BE2C (cell line): ENCODE measurements around the gene MPPED1.

ENCODE experiments used
- DNase-seq: peaks from one replicate; pipeline ENCODE4 v3.0.0-alpha.2; 2020
- H3K27me3 ChIP-seq: fragments of 250-450 bp; sonication (Bioruptor Pico); 2 replicates; pipeline ENCODE4 v1.5.1; 2020; ENCODE audit warnings: mild to moderate bottlenecking
- H3K36me3 ChIP-seq: fragments of 250-450 bp; sonication (Bioruptor Pico); 2 replicates; pipeline ENCODE4 v1.5.1; 2020; ENCODE audit warnings: mild to moderate bottlenecking
- H3K4me1 ChIP-seq: fragments of 250-450 bp; sonication (Bioruptor Pico); 2 replicates; pipeline ENCODE4 v1.5.1; 2020
- H3K4me3 ChIP-seq: 2 replicates; pipeline ENCODE4 v1.5.1; 2011; ENCODE audit warnings: low read depth, low read length
- H3K9me3 ChIP-seq: fragments of 250-450 bp; sonication (Bioruptor Pico); 2 replicates; pipeline ENCODE4 v1.5.1; 2020
- TF ChIP-seq, protein P1 (sequence below): IDR thresholded peaks from 2 replicates; pipeline ENCODE4 v1.5.1; 2012; ENCODE audit warnings: mild to moderate bottlenecking, low read depth, low read length

Gene MPPED1

DNA sequence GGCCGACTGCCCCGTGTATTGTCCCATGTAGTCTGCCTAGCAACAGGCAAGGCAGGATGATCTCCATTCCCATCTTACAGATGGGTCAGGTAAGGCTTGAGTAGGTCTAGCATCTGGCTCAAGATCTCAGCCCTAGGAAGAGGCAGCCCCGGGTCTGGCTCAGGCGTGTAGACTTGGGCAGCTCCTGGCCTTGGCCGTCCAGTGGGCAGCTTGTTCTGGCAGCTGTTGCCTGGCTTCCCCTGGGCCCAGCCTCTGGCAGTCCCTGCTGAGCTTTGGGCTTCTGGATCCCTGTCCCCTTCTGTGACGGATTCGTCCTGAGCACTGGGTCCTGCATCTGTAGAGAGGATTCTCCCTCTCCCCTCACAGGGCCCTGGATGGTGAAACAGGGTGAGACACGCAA lies 72.4 kb downstream of the MPPED1 start:
- Histone ChIP-seq H3K4me1 (no peaks in the 10 kb centered on the region), H3K27me3 (no peaks in the 10 kb centered on the region), H3K36me3 (no peaks in the 10 kb centered on the region), H3K9me3 (no peaks in the 10 kb centered on the region), H3K4me3 (no peak overlapping the region)
- TF ChIP-seq, protein P1, sequence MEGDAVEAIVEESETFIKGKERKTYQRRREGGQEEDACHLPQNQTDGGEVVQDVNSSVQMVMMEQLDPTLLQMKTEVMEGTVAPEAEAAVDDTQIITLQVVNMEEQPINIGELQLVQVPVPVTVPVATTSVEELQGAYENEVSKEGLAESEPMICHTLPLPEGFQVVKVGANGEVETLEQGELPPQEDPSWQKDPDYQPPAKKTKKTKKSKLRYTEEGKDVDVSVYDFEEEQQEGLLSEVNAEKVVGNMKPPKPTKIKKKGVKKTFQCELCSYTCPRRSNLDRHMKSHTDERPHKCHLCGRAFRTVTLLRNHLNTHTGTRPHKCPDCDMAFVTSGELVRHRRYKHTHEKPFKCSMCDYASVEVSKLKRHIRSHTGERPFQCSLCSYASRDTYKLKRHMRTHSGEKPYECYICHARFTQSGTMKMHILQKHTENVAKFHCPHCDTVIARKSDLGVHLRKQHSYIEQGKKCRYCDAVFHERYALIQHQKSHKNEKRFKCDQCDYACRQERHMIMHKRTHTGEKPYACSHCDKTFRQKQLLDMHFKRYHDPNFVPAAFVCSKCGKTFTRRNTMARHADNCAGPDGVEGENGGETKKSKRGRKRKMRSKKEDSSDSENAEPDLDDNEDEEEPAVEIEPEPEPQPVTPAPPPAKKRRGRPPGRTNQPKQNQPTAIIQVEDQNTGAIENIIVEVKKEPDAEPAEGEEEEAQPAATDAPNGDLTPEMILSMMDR = no peak
- DNase-seq = no peak

DNA sequence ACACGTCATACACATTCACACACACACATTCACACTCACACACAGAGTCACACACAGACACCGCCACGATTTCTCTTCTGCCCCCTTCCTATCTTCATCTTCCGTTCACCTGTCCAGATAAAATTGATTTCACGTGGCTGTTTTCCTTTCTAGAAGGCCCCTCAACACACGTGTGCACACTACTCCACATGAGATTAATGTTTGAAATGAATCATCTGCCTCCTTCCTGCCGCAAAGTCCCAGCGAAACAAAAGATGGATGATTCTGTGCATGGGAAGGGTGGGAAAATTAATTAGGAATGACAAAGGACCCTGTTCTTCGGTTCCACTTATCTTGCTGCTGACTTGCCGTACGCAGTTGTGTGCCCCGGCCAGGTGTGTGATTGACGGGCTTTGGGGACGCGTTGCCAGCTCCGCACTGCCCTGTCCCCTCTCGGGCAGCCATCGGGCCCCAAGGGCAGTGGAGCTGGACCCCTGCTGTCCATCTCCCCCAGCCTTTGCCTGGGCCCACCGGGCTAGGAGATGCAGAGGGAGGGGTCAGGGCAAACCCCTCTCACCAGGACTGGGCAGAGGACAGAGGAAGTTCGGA lies 73.8 kb downstream of the MPPED1 start:
- no peak for DNase-seq
- H3K36me3 ChIP-seq = no peaks in the 10 kb centered on the region
- H3K27me3 ChIP-seq = no peaks in the 10 kb centered on the region

DNA sequence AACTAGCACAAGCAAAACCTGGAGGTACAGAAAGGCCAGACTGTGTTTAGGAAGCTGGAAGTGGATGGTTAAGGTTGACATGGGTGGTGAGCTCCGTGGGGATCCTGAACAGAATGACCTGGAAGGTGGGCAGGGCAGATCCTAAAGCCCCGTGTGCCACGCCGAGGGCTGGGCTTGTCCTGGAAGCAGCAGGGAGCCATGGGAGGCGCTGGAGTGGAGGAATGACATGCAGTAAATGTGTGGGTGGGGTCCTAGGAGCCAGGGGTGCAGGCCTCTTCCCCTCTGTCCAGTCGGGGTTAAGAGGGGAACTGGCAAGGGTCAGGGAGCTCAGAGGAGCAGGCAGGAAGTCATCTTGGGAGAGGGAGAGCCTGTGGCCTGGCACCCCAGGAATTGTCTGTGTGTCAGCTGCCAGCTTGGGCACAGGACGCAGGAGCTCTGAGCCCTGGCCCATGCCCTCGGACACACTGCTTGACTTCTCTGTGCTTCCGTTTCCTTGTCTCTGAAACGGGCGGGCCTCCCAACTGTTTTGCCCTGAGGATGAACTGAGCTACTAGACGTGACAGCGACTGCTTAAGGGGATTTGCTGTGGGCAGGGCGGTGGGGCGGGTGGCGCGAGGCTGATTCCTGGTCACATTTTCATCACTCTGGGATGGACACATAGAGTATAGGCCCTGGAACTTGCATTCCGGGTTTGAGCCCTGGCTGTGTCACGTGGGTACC lies 75.7 kb downstream of the MPPED1 start:
- no peaks in the 10 kb centered on the region for H3K36me3 ChIP-seq
- H3K4me3 ChIP-seq = no peak overlapping the region
- no peak for DNase-seq
- no peaks in the 10 kb centered on the region for H3K27me3 ChIP-seq
- no peaks in the 10 kb centered on the region for H3K4me1 ChIP-seq
- no peaks in the 10 kb centered on the region for H3K9me3 ChIP-seq
- TF ChIP-seq, protein P1 = no peak

More for the DNA sequence above, 73.8 kb downstream of the MPPED1 start:
- H3K9me3 ChIP-seq = no peaks in the 10 kb centered on the region
- TF ChIP-seq, protein P1 = no peak
- H3K4me3 ChIP-seq = no peak overlapping the region
- no peaks in the 10 kb centered on the region for H3K4me1 ChIP-seq

DNA sequence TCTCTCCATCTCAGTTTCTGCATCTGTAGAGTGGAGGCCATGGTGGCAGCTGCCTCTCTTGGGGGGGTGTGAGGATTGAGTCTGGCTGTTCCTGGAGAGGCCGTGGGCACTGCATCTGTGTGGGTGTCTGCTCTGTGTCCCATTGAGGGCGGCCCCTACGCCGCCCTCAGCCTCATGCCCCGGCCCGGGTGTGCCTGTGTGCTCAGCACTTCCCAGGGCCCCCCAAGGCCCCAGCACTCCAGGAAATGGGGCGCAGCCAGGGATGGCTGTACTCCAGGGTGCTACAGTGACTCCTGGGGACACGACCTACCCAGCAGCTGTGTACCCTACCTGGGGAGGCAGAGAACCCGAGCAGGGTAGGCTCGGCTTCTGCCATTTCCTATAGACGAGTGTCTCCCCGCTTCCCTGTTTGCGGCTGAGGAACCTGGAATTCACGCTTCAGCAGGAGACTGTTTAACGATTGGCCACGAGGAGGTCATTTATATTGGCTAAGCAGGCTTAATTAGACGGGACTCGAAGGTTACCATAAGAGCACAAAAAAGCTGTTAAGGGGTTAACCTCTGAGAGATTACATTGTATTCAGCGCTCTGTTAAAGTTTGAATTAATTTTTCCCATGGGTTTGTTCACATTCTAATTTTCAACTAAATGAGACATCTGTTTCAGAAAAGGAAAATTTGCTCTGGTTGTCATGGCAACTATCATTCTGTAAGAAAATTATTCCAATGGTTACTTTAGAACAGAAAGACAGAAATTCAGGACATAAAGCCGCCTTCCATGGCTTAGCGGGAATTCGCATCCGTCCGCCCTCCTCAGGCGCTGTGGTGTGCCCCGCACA lies 76.4 kb downstream of the MPPED1 start:
- no peak for DNase-seq
- TF ChIP-seq, protein P1 = no peak
- no peaks in the 10 kb centered on the region for H3K4me1 ChIP-seq
- H3K36me3 ChIP-seq = no peaks in the 10 kb centered on the region
- H3K4me3 ChIP-seq = no peak overlapping the region
- H3K9me3 ChIP-seq = no peaks in the 10 kb centered on the region
- H3K27me3 ChIP-seq = no peaks in the 10 kb centered on the region

DNA sequence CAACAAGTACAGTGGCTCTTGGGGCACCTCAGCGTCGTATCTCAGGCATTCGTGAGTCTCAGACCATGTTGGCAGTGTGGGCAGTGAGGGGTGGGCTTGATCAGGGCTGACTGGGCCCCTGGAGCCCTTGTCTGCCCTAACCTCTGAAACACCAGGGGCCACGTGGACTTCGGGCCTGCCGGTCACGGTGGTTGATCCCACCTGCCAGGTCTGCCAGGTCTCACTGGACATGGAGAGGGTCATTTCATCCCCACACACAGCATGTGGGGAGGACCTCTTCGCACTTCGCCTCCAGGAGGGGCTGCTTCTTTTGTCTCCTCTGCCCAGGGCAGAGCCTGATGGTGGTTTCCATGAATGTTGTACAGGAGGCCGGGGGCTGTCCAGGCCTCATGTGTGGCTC lies 77.1 kb downstream of the MPPED1 start:
- Histone ChIP-seq H3K4me3 (no peak overlapping the region), H3K36me3 (no peaks in the 10 kb centered on the region), H3K4me1 (no peaks in the 10 kb centered on the region), H3K9me3 (no peaks in the 10 kb centered on the region), H3K27me3 (no peaks in the 10 kb centered on the region)
- DNase-seq = no peak
- TF ChIP-seq, protein P1 = no peak
